ENCODE measurements around the gene RASIP1. TPM values are rescaled to one million over a fixed set of nuclear protein-coding genes. Genes with fewer than 3 reads are reported as not detected.
"Not testable (repeated sequence)": the region's sequence is repeated elsewhere in the genome, so short reads cannot be mapped to it uniquely, and the experiment has no call there.

Gene RASIP1
- total RNA-seq, 3 donors from 2014 or later, result 7.7 to 28.2 (median 10.7) TPM

DNA sequence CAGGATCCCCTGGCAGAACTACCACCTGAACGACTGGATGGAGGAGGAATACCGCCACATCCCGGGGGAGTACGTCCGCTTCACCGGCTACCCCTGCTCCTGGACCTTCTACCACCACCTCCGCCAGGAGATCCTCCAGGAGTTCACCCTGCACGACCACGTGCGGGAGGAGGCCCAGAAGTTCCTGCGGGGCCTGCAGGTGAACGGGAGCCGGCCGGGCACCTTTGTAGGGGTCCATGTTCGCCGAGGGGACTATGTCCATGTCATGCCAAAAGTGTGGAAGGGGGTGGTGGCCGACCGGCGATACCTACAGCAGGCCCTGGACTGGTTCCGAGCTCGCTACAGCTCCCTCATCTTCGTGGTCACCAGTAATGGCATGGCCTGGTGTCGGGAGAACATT is 37.1 kb downstream of the RASIP1 start:
- no peak overlapping the region for H3K27ac ChIP-seq
- no peak for DNase-seq (ENCODE audit: low spot score in 2 of 2)
- no peak overlapping the region for H3K4me3 ChIP-seq
- no peaks in the 10 kb centered on the region for H3K9me3 ChIP-seq
- TF ChIP-seq POLR2AphosphoS5 (IDR thresholded peaks at IDR 0.05) (no peak), POLR2A (IDR thresholded peaks at IDR 0.05) (no peak)
- TF ChIP-seq, protein P1, sequence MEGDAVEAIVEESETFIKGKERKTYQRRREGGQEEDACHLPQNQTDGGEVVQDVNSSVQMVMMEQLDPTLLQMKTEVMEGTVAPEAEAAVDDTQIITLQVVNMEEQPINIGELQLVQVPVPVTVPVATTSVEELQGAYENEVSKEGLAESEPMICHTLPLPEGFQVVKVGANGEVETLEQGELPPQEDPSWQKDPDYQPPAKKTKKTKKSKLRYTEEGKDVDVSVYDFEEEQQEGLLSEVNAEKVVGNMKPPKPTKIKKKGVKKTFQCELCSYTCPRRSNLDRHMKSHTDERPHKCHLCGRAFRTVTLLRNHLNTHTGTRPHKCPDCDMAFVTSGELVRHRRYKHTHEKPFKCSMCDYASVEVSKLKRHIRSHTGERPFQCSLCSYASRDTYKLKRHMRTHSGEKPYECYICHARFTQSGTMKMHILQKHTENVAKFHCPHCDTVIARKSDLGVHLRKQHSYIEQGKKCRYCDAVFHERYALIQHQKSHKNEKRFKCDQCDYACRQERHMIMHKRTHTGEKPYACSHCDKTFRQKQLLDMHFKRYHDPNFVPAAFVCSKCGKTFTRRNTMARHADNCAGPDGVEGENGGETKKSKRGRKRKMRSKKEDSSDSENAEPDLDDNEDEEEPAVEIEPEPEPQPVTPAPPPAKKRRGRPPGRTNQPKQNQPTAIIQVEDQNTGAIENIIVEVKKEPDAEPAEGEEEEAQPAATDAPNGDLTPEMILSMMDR (IDR thresholded peaks at IDR 0.05), result no peak
- intact Hi-C loops (cut with DNase I; ENCODE audit: low total_unique reads), result no loop called here
- H3K27me3 ChIP-seq, result no peaks in the 10 kb centered on the region
- H3K36me3 ChIP-seq, result no peaks in the 10 kb centered on the region
- no peaks in the 10 kb centered on the region for H3K4me1 ChIP-seq

DNA sequence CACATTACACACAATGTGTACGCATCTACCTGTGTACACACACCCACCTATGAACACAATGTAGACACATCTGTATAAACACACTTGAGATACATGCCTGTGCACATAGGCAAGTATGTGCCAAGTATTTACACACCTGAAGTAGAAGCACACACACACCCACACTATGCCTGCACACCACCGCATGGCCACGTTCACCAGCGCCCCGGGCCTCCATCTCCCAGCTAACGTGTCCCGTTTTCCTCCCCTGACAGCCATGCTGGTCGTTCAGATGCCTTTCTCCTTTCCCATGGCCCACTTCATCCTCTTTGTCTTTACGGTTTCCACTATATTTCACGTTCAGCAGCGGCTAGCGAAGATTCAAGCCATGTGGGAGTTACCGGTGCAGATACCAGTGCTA is 37.7 kb downstream of the RASIP1 start:
- Histone ChIP-seq H3K27me3 (no peaks in the 10 kb centered on the region), H3K4me1 (no peaks in the 10 kb centered on the region), H3K9me3 (no peaks in the 10 kb centered on the region), H3K4me3 (no peak overlapping the region), H3K36me3 (no peaks in the 10 kb centered on the region), H3K27ac (no peak overlapping the region)
- no peak for DNase-seq (ENCODE audit: low spot score in 2 of 2)
- intact Hi-C loops (cut with DNase I; ENCODE audit: low total_unique reads), result no loop called here
- TF ChIP-seq, protein P1 (IDR thresholded peaks at IDR 0.05), result no peak
- TF ChIP-seq POLR2AphosphoS5 (IDR thresholded peaks at IDR 0.05) (no peak), POLR2A (IDR thresholded peaks at IDR 0.05) (no peak)

DNA sequence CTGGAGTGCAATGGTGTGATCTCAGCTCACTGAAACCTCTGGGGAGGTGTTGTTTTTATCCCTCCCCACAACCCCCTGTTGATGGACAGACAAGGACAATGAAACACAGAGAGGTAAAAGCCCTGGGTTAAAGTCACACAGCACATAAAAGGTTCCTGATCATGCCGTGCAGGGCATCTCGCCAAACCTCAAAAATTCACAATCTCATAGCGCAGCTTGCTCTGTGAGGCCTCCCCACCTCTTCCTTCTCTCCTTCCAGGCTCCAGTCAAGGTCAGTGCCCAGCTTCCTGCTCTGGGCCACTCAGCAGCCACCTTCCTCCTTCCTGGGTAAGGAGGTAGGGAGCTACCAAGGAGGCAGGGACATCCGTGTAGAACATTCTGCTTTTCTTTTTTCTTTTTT is 42.4 kb downstream of the RASIP1 start:
- Histone ChIP-seq H3K9me3 (no peaks in the 10 kb centered on the region), H3K4me1 (no peaks in the 10 kb centered on the region), H3K4me3 (no peak overlapping the region), H3K27me3 (no peaks in the 10 kb centered on the region), H3K36me3 (no peaks in the 10 kb centered on the region), H3K27ac (peak overlapping the region in 1 of 2 donors; percentile 19)
- intact Hi-C loops (cut with DNase I; ENCODE audit: low total_unique reads), result no loop called here
- no peak for TF ChIP-seq POLR2AphosphoS5 (IDR thresholded peaks at IDR 0.05)
- no peak for TF ChIP-seq POLR2A (IDR thresholded peaks at IDR 0.05)
- TF ChIP-seq, protein P1 (IDR thresholded peaks at IDR 0.05), result no peak
- DNase-seq (ENCODE audit: low spot score in 2 of 2), result no peak

DNA sequence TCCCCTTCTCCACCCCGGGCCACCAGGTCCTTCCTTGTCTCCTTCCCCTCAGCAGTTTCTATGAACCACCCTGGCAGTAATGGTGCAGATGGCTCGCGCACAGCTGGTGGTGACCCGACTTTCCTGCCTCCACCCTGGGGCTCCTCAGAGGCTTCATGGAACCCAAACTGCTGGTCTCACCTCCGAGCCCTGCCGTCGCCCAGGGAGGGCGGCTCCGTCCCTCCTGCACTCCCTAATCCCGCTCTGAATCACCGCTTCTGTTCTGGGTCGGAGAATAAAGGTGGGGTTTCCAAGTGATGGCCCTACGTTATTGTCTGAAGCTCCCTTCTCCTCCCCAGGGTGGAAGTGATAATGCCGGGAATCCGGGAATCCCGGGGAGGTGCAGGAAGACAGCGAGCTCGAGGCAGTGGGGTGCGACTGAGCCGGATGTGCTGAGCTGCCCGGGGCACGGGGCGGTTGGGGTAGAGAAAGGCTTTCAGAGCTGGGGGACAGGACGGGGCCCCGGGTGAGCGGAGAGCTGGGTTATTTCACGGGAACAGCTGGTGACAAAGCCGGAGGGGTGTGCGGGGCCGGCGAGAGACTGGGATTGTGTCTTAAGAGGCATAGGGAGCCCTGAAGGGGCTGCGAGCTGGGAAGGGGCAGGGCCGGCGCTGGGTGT is 43.9 kb downstream of the RASIP1 start:
- Histone ChIP-seq H3K27ac (peak overlapping the region; percentile 72 to 75), H3K9me3 (no peaks in the 10 kb centered on the region), H3K4me1 (no peaks in the 10 kb centered on the region), H3K36me3 (no peaks in the 10 kb centered on the region), H3K4me3 (peak overlapping the region; percentile 10 to 60 (median 44)), H3K27me3 (no peaks in the 10 kb centered on the region)
- DNase-seq (ENCODE audit: low spot score in 2 of 2), result no peak
- TF ChIP-seq POLR2A (IDR thresholded peaks at IDR 0.05) (no peak), POLR2AphosphoS5 (IDR thresholded peaks at IDR 0.05) (no peak)
- TF ChIP-seq, protein P1 (IDR thresholded peaks at IDR 0.05), result no peak
- intact Hi-C loops (cut with DNase I; ENCODE audit: low total_unique reads), result no loop called here

DNA sequence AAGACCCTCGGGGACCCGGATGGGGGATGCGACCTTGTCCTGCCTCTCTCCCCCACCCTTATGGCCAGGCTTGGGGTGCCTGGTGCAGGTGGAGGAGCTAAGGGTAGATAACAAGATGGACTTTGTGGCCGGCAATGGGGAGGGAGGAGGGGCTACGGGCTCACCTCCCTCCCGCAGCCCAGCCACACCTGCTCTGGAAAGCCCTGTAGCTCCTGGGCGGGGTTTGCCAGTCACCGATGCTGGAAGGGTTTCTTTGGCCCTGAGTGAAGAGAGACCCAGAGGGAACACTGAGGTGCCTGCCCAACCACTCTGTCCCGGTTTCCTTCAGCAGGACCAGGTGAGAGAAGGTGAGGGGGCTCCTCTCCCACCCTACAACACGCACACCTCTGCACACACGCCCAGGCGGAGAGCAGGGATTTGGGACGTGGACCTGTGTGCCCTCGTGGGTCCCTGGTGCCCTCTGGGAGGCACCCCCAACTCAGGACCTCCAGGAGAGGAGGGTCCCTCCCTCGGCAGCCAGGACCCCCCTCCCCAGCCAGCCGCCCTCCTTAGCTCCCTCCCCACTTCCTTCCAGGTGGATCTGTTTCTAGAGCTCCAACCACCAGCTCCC is 44.6 kb downstream of the RASIP1 start, which contains the start of gene FUT2:
TSS of gene FUT2 (plus strand) at position 229 of the 610 bp plus-strand sequence. CDS start 6,986 bp downstream, outside the sequence.
- H3K27ac ChIP-seq, result peak within 1 kb of the TSS; percentile 72 to 75
- no peak for DNase-seq (ENCODE audit: low spot score in 2 of 2)
- intact Hi-C loops (cut with DNase I; ENCODE audit: low total_unique reads), result loop anchor here (2.0 kb wide), 1 partner anchor 73 kb away; no protein-coding TSS in a partner anchor
- peak within 1 kb of the TSS; percentile 10 to 60 (median 44) for H3K4me3 ChIP-seq
- no peaks in the 10 kb centered on the region for H3K9me3 ChIP-seq
- H3K27me3 ChIP-seq, result no peaks in the 10 kb centered on the region
- no peaks in the 10 kb centered on the region for H3K36me3 ChIP-seq
- H3K4me1 ChIP-seq, result no peaks in the 10 kb centered on the region
- TF ChIP-seq POLR2A (IDR thresholded peaks at IDR 0.05), result no peak
- TF ChIP-seq, protein P1 (IDR thresholded peaks at IDR 0.05), result no peak
- TF ChIP-seq POLR2AphosphoS5 (IDR thresholded peaks at IDR 0.05), result no peak

DNA sequence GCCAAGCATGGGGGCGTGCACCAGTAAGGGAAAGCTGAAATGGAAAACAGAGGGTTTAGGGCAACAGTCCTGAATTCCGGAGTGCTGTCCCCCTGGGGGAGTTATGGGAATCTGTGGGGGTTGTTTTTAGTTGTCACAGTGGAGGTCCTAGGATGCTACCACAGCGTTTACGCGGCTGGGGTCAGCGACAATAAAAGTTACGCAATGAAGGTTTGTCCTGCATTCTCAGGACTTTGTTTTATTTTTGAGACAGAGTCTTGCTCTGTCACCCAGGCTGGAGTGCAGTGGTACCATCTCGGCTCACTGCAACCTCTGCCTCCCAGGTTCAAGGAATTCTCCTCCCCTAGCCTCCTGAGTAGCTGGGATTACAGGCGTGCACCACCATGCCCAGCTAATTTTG is 46.8 kb downstream of the RASIP1 start:
- H3K36me3 ChIP-seq; H3K27ac ChIP-seq; DNase-seq (ENCODE audit: low spot score in 2 of 2); H3K27me3 ChIP-seq; H3K9me3 ChIP-seq; H3K4me3 ChIP-seq; H3K4me1 ChIP-seq: not testable (repeated sequence)
- intact Hi-C loops (cut with DNase I; ENCODE audit: low total_unique reads), result loop anchor here (2.0 kb wide), 1 partner anchor 71 kb away; no protein-coding TSS in a partner anchor
